GM12878 (cell line): Measurements from ENCODE around the gene SPATA1. TPM values are rescaled to one million over a fixed set of nuclear protein-coding genes. Genes with fewer than 3 reads are reported as not detected.
A peak's percentile ranks its signal among the peaks of the same experiment; 100 is the strongest.

Experiments used
- CBX5 ChIP-seq: sonication (generic); IDR thresholded peaks from 2 replicates; pipeline ENCODE4 v1.6.1; 2016; ENCODE audit warnings: low read depth, moderate library complexity, mild to moderate bottlenecking, inconsistent platforms
- CTCF ChIP-seq, 3 experiments: IDR thresholded peaks in 2 of 3; conservative IDR thresholded peaks in 1 of 3; 2 replicates each; pipeline ENCODE4 v1.5.1; 2011; ENCODE audit warnings: low read depth in 3 of 3, low read length in 3 of 3, mild to moderate bottlenecking in 3 of 3, control low read depth in 2 of 3, moderate library complexity in 2 of 3, inconsistent platforms in 1 of 3, mixed read lengths in 1 of 3; ENCODE audit not compliant: control insufficient read depth in 2 of 3, insufficient read depth in 1 of 3; ENCODE audit errors: extremely low read depth in 1 of 3
- EED ChIP-seq: sonication (generic); IDR thresholded peaks from 2 replicates; pipeline ENCODE4 v1.6.1; 2016; ENCODE audit warnings: antibody characterized with exemption, low read depth
- HSF1 ChIP-seq: fragments of 150-350 bp; IDR thresholded peaks from 2 replicates; pipeline ENCODE4 v1.6.1; 2014; ENCODE audit warnings: mild to moderate bottlenecking, low read depth, low read length
- IKZF1 ChIP-seq: fragments of 450-650 bp; conservative IDR thresholded peaks from 2 replicates; pipeline ENCODE4 v1.6.1; 2017; ENCODE audit warnings: antibody characterized with exemption, mild to moderate bottlenecking
- IKZF2 ChIP-seq, 2 experiments: fragments of 450-650 bp; IDR thresholded peaks; 2 replicates each; pipeline ENCODE4 v1.6.1; 2017; ENCODE audit warnings: mild to moderate bottlenecking in 2 of 2, moderate library complexity in 2 of 2
- KLF5 ChIP-seq: fragments of 450-650 bp; IDR thresholded peaks from 2 replicates; pipeline ENCODE4 v1.6.1; 2014; ENCODE audit warnings: mild to moderate bottlenecking; ENCODE audit not compliant: partially characterized antibody
- MEF2B ChIP-seq: fragments of 450-650 bp; IDR thresholded peaks from 2 replicates; pipeline ENCODE4 v1.6.1; 2018; ENCODE audit warnings: mild to moderate bottlenecking, moderate library complexity; ENCODE audit not compliant: partially characterized antibody, poor library complexity, severe bottlenecking
- NFIC ChIP-seq: IDR thresholded peaks from 2 replicates; pipeline ENCODE4 v1.6.1; 2012; ENCODE audit warnings: low read depth, mild to moderate bottlenecking, inconsistent platforms, low read length, moderate library complexity
- POLR2A ChIP-seq: IDR thresholded peaks from 2 replicates; pipeline ENCODE4 v1.6.1; 2011; ENCODE audit warnings: low read depth, mild to moderate bottlenecking, low read length
- RAD51 ChIP-seq: fragments of 450-650 bp; IDR thresholded peaks from 2 replicates; pipeline ENCODE4 v1.6.1; 2016; ENCODE audit warnings: moderate library complexity, mild to moderate bottlenecking, inconsistent platforms
- RBBP5 ChIP-seq: fragments of 200-600 bp; sonication (generic); conservative IDR thresholded peaks from 2 replicates; pipeline ENCODE4 v1.6.1; 2016
- RELA ChIP-seq: fragments of 450-650 bp; IDR thresholded peaks from 2 replicates; pipeline ENCODE4 v1.8.0; 2014; ENCODE audit warnings: borderline replicate concordance; ENCODE audit not compliant: partially characterized antibody
- REST ChIP-seq: IDR thresholded peaks from 2 replicates; pipeline ENCODE4 v1.6.1; 2012; ENCODE audit warnings: mild to moderate bottlenecking, low read depth, low read length
- RUNX3 ChIP-seq: IDR thresholded peaks from 2 replicates; pipeline ENCODE4 v1.6.1; 2012; ENCODE audit warnings: low read length, inconsistent platforms
- SPI1 ChIP-seq: IDR thresholded peaks from 2 replicates; pipeline ENCODE4 v1.6.1; 2011; ENCODE audit warnings: low read depth, mild to moderate bottlenecking, low read length, moderate library complexity, borderline replicate concordance; ENCODE audit not compliant: insufficient read depth
- STAT1 ChIP-seq: fragments of 450-650 bp; conservative IDR thresholded peaks from 2 replicates; pipeline ENCODE4 v1.6.1; 2014; ENCODE audit warnings: antibody characterized with exemption, mild to moderate bottlenecking
- TAF1 ChIP-seq: IDR thresholded peaks from 2 replicates; pipeline ENCODE4 v1.6.1; 2011; ENCODE audit warnings: mild to moderate bottlenecking, low read depth, low read length, borderline replicate concordance
- TARDBP ChIP-seq: IDR thresholded peaks from 2 replicates; pipeline ENCODE4 v1.6.1; 2016; ENCODE audit warnings: borderline replicate concordance
- ZBTB33 ChIP-seq: fragments of 450-650 bp; IDR thresholded peaks from 2 replicates; pipeline ENCODE4 v1.6.1; 2017; ENCODE audit warnings: mild to moderate bottlenecking
- ZNF217 ChIP-seq: fragments of 450-650 bp; IDR thresholded peaks from 2 replicates; pipeline ENCODE4 v1.6.1; 2017; ENCODE audit warnings: antibody characterized with exemption, mild to moderate bottlenecking
- polyA plus RNA-seq, 11 experiments: library from polyadenylated mRNA; depleted of rRNA in 4 of 11; unstranded in 6 of 11; stranded (reverse) in 5 of 11; fragments of >200 nt; fragmentation: Nextera tagmentation in 4 of 11; fragmentation: Illumina TruSeq in 1 of 11; extraction: Ambion mirVana in 4 of 11; extraction: Trizol in 1 of 11; gene quantifications; 1 replicate in 1 of 11; 2 replicates in 10 of 11; pipeline versions ENCODE4 v1.2.1 to v1.2.3, GENCODE V29; 2011 to 2016; ENCODE audit warnings: inconsistent platforms in 2 of 11, missing spikeins in 2 of 11, low read depth in 1 of 11
- total RNA-seq, 4 experiments: library from RNA; depleted of rRNA in 3 of 4; stranded (reverse); fragments of >200 nt in 3 of 4; fragmentation: Illumina TruSeq in 1 of 4; extraction: Trizol in 1 of 4; gene quantifications; 2 replicates each; pipeline versions ENCODE4 v1.2.1 to v1.2.3, GENCODE V29; 2013 to 2021

Gene SPATA1
- total and polyA plus RNA-seq, 10 of the 15 experiments (the other 5 are each of a cell fraction or from before 2014, with no cell fraction given) = 0.74 to 2.4 (median 1.9) TPM

- 0 out of 2 replicates have a peak, but pooled peaks have one; percentile 11 for TF ChIP-seq REST
- TF ChIP-seq IKZF1 = peak; percentile 74
- 0 out of 2 replicates have a peak, but pooled peaks have one; percentile 30 for TF ChIP-seq TARDBP
- no peak for TF ChIP-seq ZNF217
- 0 out of 2 replicates have a peak, but pooled peaks have one; percentile 23 for TF ChIP-seq EED
- TF ChIP-seq CBX5 = peak; percentile 71; the same call in 1 of the 2 replicates
- TF ChIP-seq ZBTB33 = no peak
- no peak for TF ChIP-seq RBBP5
- peak; percentile 23; the same call in 1 of the 2 replicates for TF ChIP-seq RUNX3
- TF ChIP-seq IKZF2 (IDR thresholded peaks at IDR 0.05) = peak in 1 of 2 experiments; percentile 26; a peak in 2 of 4 replicates
- TF ChIP-seq MEF2B = peak; percentile 59
- TF ChIP-seq KLF5 = peak; percentile 64
- TF ChIP-seq CTCF (IDR thresholded peaks at IDR 0.05 in 2 of 3, conservative IDR thresholded peaks at IDR 0.05 in 1 of 3; ENCODE audit: control insufficient read depth in 2 of 3, extremely low read depth in 1 of 3, insufficient read depth in 1 of 3, low read depth in 3 of 3, low read length in 3 of 3) = 0 out of 6 replicates have a peak, but pooled peaks of 1 of the 3 experiments have one; percentile 1
- TF ChIP-seq RELA = no peak
- TF ChIP-seq TAF1 = peak; percentile 62; the same call in 1 of the 2 replicates
- peak; percentile 32; the same call in 1 of the 2 replicates for TF ChIP-seq RAD51
- TF ChIP-seq STAT1 = 0 out of 2 replicates have a peak, but pooled peaks have one; percentile 40
- peak; percentile 99 for TF ChIP-seq POLR2A
- TF ChIP-seq SPI1 = peak; percentile 71; the same call in 1 of the 2 replicates
- no peak for TF ChIP-seq NFIC
- TF ChIP-seq HSF1 = 0 out of 2 replicates have a peak, but pooled peaks have one; percentile 29
These were observed 68.0 kb downstream of the SPATA1 start, which contains the start of gene CTBS (continued) for GRCh38 chr1:84573967-84574842.
